Gastroesophageal sphincter (tissue), 3 donors: Measurements from ENCODE around the gene ERC1.

Experiments used
- POLR2A ChIP-seq, 2 donors: fragments of 450-650 bp; IDR thresholded peaks; one replicate each; pipeline ENCODE4 v1.6.1; 2017; ENCODE audit warnings: antibody characterized with exemption in 2 of 2, mild to moderate bottlenecking in 2 of 2, moderate library complexity in 1 of 2
- POLR2AphosphoS5 ChIP-seq: sonication (generic); formaldehyde crosslinking; IDR thresholded peaks from one replicate; pipeline ENCODE4 v1.6.1; 2017; ENCODE audit warnings: antibody characterized with exemption
- TF ChIP-seq, protein P1 (sequence below), 4 experiments: fragments of 200-600 bp in 2 of 4; fragments of 450-650 bp in 2 of 4; sonication (generic) in 1 of 4; IDR thresholded peaks; one replicate each; pipeline ENCODE4 v1.5.1; 2017 to 2019; ENCODE audit warnings: antibody characterized with exemption in 4 of 4, mild to moderate bottlenecking in 2 of 4, moderate library complexity in 2 of 4

DNA sequence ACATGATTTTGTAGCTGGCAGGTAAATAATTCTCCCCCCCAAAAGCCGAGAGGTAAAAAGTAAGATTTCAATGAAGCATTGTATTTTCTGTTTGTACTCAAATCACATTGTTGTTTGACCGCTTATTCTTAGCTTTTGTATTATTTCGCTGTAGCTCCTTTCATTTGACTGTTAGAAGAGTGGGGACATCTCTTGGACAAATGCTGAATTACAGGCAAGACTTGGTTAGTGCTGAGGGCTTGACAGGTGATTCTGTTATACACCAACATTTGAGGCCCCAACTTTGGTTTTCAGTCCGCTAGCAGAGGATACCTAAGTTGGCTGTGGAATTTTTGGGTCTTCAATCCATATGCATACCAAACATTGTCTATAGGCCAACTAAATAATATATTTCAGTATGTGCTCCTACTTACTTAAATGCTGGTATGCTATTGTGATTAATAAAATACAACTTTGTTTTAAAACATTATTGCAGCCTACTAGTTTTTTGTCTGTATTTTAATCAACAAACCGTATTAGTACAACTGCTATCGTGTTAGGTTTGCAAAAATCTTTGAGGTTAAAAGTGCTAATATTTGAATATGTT lies 102.2 kb downstream of the ERC1 start:
- no peak for TF ChIP-seq POLR2AphosphoS5
- TF ChIP-seq, protein P1, sequence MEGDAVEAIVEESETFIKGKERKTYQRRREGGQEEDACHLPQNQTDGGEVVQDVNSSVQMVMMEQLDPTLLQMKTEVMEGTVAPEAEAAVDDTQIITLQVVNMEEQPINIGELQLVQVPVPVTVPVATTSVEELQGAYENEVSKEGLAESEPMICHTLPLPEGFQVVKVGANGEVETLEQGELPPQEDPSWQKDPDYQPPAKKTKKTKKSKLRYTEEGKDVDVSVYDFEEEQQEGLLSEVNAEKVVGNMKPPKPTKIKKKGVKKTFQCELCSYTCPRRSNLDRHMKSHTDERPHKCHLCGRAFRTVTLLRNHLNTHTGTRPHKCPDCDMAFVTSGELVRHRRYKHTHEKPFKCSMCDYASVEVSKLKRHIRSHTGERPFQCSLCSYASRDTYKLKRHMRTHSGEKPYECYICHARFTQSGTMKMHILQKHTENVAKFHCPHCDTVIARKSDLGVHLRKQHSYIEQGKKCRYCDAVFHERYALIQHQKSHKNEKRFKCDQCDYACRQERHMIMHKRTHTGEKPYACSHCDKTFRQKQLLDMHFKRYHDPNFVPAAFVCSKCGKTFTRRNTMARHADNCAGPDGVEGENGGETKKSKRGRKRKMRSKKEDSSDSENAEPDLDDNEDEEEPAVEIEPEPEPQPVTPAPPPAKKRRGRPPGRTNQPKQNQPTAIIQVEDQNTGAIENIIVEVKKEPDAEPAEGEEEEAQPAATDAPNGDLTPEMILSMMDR (IDR thresholded peaks at IDR 0.05), result peak; percentile 46 to 71 (median 64)
- no peak for TF ChIP-seq POLR2A (IDR thresholded peaks at IDR 0.05)
